WERI-Rb-1 (cell line): ENCODE data around the gene PITPNM2.

ENCODE experiments used
- DNase-seq: peaks from one replicate; pipeline ENCODE4 v3.0.0-alpha.2; 2020
- H3K27ac ChIP-seq: fragments of 250-450 bp; sonication (Bioruptor Pico); 2 replicates; pipeline ENCODE4 v1.5.1; 2020; ENCODE audit warnings: mild to moderate bottlenecking, moderate library complexity
- H3K27me3 ChIP-seq: fragments of 250-450 bp; sonication (Bioruptor Pico); 2 replicates; pipeline ENCODE4 v1.5.1; 2021; ENCODE audit warnings: mild to moderate bottlenecking, low read depth, moderate library complexity; ENCODE audit not compliant: insufficient read depth, severe bottlenecking
- H3K36me3 ChIP-seq: fragments of 250-450 bp; sonication (Bioruptor Pico); 2 replicates; pipeline ENCODE4 v1.5.1; 2020; ENCODE audit warnings: mild to moderate bottlenecking, moderate library complexity
- H3K4me3 ChIP-seq: 2 replicates; pipeline ENCODE4 v1.5.1; 2011; ENCODE audit warnings: low read depth, mild to moderate bottlenecking, control low read depth, low read length
- H3K9me3 ChIP-seq: fragments of 250-450 bp; sonication (Bioruptor Pico); 2 replicates; pipeline ENCODE4 v1.5.1; 2021; ENCODE audit warnings: mild to moderate bottlenecking, moderate library complexity; ENCODE audit not compliant: severe bottlenecking
- TF ChIP-seq, protein P1 (sequence below): IDR thresholded peaks from 2 replicates; pipeline ENCODE4 v1.5.1; 2011; ENCODE audit warnings: low read depth, mild to moderate bottlenecking, control low read depth, inconsistent platforms, low read length

PITPNM2 gene

DNA sequence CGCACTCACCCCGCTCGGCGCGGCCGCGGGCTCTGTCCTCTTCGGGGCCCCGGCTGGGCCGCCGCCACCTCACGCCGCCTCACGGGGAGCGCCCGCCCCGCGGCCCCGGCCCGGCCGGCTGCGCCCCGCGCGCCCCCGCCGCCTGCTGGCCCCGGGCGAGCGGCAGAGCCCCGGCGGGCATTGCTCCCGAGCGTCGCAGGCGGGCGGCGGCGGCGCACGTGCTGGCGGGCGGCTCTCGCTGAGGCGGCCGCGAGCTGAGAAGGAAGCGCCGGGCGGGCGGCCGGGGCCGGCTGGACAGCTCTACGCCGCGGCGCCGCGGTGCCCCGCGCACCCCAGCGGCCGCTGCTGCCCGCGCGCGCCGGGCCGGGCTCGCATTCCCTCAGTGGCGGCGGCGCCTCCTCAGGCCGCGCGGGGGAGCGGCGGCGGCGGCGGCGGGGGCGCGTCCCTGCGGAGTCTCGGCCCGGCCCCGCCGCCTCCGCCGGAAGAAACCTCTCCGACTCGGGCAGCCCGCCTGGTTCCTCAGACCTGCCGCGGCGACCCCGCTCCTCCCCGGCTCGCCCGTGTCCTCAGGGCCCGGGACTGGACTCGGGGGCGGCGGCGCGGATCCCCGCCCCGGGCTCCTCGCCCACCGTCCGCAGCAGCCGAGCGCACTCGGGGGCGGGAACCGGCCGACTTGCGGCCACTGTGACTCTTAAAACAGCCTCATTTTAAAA lies at the start of gene PITPNM2:
TSS of gene PITPNM2 (minus strand) at position 347 of the 713 bp plus-strand sequence. CDS start 116,500 bp downstream, outside the sequence.
- no peaks in the 10 kb centered on the region for H3K27me3 ChIP-seq
- H3K4me3 ChIP-seq: peak within 1 kb of the TSS; percentile 68
- no peak for DNase-seq
- peak within 1 kb of the TSS; percentile 78 for H3K27ac ChIP-seq
- H3K36me3 ChIP-seq: peaks cover 18% of the 10 kb centered on the region
- no peaks in the 10 kb centered on the region for H3K9me3 ChIP-seq
- TF ChIP-seq, protein P1, sequence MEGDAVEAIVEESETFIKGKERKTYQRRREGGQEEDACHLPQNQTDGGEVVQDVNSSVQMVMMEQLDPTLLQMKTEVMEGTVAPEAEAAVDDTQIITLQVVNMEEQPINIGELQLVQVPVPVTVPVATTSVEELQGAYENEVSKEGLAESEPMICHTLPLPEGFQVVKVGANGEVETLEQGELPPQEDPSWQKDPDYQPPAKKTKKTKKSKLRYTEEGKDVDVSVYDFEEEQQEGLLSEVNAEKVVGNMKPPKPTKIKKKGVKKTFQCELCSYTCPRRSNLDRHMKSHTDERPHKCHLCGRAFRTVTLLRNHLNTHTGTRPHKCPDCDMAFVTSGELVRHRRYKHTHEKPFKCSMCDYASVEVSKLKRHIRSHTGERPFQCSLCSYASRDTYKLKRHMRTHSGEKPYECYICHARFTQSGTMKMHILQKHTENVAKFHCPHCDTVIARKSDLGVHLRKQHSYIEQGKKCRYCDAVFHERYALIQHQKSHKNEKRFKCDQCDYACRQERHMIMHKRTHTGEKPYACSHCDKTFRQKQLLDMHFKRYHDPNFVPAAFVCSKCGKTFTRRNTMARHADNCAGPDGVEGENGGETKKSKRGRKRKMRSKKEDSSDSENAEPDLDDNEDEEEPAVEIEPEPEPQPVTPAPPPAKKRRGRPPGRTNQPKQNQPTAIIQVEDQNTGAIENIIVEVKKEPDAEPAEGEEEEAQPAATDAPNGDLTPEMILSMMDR: no peak

DNA sequence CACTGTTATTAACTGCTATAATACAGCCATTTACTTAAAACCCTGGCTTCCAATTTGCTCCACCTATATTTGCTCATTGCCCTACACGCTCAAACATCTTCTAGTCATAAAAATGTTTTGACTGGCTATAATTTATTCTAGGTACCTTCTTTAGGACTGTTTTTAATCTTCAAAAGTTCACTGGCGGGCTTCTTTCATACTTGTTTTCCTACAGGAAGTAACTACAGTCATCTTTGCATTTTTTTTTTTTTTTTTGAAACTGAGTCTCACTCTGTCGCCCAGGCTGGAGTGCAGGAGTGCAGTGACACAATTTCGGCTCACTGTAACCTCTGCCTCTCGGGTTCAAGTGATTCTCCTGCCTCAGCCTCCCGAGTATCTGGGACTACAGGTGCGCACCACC lies 49.5 kb upstream of the PITPNM2 start:
- H3K27me3 ChIP-seq: no peaks in the 10 kb centered on the region
- TF ChIP-seq, protein P1: no peak
- no peaks in the 10 kb centered on the region for H3K9me3 ChIP-seq
- H3K36me3 ChIP-seq: peaks cover 70% of the 10 kb centered on the region
- no peak for DNase-seq
- H3K27ac ChIP-seq: no peak overlapping the region
- H3K4me3 ChIP-seq: no peak overlapping the region

DNA sequence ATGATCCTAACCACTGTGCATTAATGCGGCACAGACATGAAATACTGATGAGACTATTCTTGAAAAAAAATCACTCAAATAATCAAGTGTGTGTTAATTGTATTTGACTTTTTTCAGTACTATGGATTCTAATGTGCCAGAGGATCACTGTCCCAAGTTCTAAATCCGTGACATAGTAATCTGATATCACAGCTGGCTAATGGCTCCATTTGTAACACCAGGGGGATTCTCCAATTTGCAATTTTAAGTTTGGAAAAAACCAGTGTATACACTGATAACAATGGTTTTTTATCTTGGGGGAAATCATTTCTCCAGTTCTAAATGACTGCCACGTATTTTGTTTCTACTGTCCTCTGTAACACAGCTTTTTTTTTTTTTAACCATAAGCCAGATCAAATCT lies 49.0 kb upstream of the PITPNM2 start:
- peaks cover 70% of the 10 kb centered on the region for H3K36me3 ChIP-seq
- TF ChIP-seq, protein P1: no peak

DNA sequence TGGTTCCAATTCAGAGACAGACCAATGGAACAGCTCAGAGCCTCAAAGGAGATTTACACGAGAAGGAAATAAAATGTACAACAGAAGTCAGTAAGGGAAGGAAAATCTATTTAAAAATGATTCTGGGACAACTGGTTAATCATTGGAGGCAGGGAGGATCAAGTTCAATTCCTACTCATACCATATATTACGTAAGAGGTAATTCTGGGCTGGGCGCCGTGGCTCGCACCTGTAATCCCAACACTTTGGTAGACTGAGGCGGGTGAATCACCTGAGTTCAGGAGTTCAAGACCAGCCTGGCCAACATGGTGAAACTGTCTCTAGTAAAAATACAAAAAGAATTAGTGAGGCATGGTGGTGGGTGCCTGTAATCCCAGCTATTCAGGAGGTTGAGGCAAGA lies 36.7 kb upstream of the PITPNM2 start:
- Histone ChIP-seq H3K9me3 (no peaks in the 10 kb centered on the region), H3K4me3 (no peak overlapping the region), H3K27me3 (no peaks in the 10 kb centered on the region), H3K27ac (no peak overlapping the region), H3K36me3 (peaks cover 83% of the 10 kb centered on the region)
- DNase-seq: no peak
- TF ChIP-seq, protein P1: no peak

More for the DNA sequence above, 49.0 kb upstream of the PITPNM2 start:
- no peak for DNase-seq
- H3K27ac ChIP-seq: no peak overlapping the region
- H3K4me3 ChIP-seq: no peak overlapping the region
- H3K27me3 ChIP-seq: no peaks in the 10 kb centered on the region
- H3K9me3 ChIP-seq: no peaks in the 10 kb centered on the region

DNA sequence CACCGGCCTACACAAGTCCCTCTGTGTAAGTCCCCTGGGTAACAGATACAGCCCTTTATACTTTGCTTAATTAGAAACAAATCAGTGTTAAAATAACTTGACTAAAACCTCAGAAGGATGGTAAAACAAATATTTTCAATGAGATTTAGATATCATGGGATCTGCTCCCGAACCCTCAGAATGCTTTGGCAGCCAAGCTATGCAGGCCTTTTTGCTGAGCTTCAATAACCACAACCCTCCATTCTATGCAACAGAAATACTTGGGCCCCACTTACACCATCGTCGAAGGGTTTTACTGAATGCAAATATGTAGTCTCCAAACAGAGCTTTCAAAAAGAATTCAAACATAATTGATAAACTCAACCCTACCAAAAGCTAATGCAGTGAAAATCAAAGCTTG lies 29.3 kb upstream of the PITPNM2 start:
- TF ChIP-seq, protein P1: no peak
- DNase-seq: no peak
- Histone ChIP-seq H3K27ac (no peak overlapping the region), H3K9me3 (no peaks in the 10 kb centered on the region), H3K4me3 (no peak overlapping the region), H3K36me3 (peaks cover 85% of the 10 kb centered on the region), H3K27me3 (no peaks in the 10 kb centered on the region)

DNA sequence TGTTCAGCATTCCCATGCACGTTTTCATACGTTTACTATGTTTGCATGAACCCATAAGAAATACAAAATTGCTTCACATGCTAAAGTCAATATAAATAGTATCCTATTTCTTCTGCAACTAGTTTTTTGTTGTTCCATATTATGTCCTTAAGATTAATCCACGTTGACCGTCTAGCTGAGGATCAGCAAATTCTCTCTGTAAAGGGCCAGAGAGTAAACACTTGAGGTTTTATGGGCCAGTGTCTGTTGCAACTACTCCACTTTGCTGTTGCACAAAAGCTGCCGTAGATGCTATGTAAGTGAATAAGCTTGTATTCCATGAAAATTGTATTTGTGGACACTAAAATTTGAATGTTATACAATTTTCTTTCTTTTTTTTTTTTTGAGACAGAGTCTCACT lies 21.1 kb upstream of the PITPNM2 start:
- Histone ChIP-seq H3K36me3 (peaks cover 66% of the 10 kb centered on the region), H3K4me3 (no peak overlapping the region), H3K27me3 (no peaks in the 10 kb centered on the region), H3K27ac (no peak overlapping the region), H3K9me3 (no peaks in the 10 kb centered on the region)
- no peak for DNase-seq
- TF ChIP-seq, protein P1: no peak
